Motor neuron (in vitro differentiated cells): ENCODE measurements around the gene ILK. TPM values are rescaled to one million over a fixed set of nuclear protein-coding genes. Genes with fewer than 3 reads are reported as not detected.

ENCODE experiments used
- ATAC-seq, 8 experiments: fragments of 200-7000 bp; cut with Tn5 transposase; replicated peaks in 6 of 8; 2 replicates each; pipeline ENCODE4 v1.8.0; 2021; ENCODE audit warnings: mild to moderate bottlenecking in 8 of 8, moderate library complexity in 8 of 8
- H3K27ac ChIP-seq, 2 donors: fragments of 250-450 bp; sonication (Bioruptor Pico); 2 replicates each; pipeline ENCODE4 v1.9.0; 2021; ENCODE audit warnings: antibody characterized with exemption in 2 of 2, mild to moderate bottlenecking in 2 of 2, moderate library complexity in 1 of 2
- H3K4me1 ChIP-seq, 2 donors: fragments of 250-450 bp; sonication (Bioruptor Pico); replicated peaks in 1 of 2; 2 replicates each; pipeline ENCODE4 v1.6.1; 2021; ENCODE audit warnings: antibody characterized with exemption in 2 of 2, mild to moderate bottlenecking in 2 of 2, moderate library complexity in 1 of 2
- H3K4me3 ChIP-seq, 5 donors: fragments of 250-450 bp; sonication (Bioruptor Pico); 2 replicates each; pipeline ENCODE4 v1.9.0; 2021; ENCODE audit warnings: antibody characterized with exemption in 5 of 5, mild to moderate bottlenecking in 5 of 5, moderate library complexity in 4 of 5
- WGBS, 10 experiments: fragments of 450-650 bp; shearing (Covaris generic); methylation state at CpG; one replicate each; pipeline ENCODE4 v1.0.0; 2022; 5-methylcytosine and 5-hydroxymethylcytosine counted together
- in situ Hi-C, 9 experiments: fragments of 400-800 bp; cut with MboI; loops; one replicate each; pipeline ENCODE4 v1.15.0; 2021; ENCODE audit warnings: low sequenced_read_pairs in 9 of 9, low pct_unique_long_range_greater_than_20kb in 2 of 9; ENCODE audit not compliant: unreplicated experiment in 9 of 9
- total RNA-seq, 8 experiments: library from RNA; unstranded; fragments of 300-600 nt; gene quantifications; 2 replicates each; pipeline versions ENCODE4 v1.2.3 to v1.2.4, GENCODE V29; 2022

The ILK gene
- total RNA-seq, 8 experiments from 2014 or later: 47.9 to 93.5 (median 68.2) TPM

DNA sequence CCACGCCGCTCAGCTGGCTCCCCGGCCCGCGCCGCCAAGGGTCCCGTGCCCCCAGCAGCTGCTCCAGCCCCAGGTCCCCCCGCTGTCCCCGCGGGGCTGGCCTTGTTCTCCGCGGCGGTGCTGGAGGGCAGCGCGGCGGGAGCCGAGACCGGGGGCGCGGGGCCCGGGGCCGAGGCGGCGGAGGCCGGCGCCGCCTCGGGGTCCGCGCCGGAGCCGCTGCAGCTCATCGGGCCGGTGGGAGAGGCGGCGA lies 8.3 kb downstream of the ILK start:
- Histone ChIP-seq H3K4me3 (peak overlapping the region; percentile 67 to 99 (median 75)), H3K4me1 (peaks cover 13 to 19% of the 10 kb centered on the region in 2 donors), H3K27ac (peak overlapping the region; percentile 97 to 98)
- in situ Hi-C loops: loop anchor here in 2 of 9 experiments (25.0 kb wide), 1 partner anchor 225 kb away; the partner anchor contains the start of gene SMPD1 (in 2 of the 2)
- no peak for ATAC-seq
- WGBS, 10 experiments: no CpG with 5 or more reads among the region's 36 CpGs

DNA sequence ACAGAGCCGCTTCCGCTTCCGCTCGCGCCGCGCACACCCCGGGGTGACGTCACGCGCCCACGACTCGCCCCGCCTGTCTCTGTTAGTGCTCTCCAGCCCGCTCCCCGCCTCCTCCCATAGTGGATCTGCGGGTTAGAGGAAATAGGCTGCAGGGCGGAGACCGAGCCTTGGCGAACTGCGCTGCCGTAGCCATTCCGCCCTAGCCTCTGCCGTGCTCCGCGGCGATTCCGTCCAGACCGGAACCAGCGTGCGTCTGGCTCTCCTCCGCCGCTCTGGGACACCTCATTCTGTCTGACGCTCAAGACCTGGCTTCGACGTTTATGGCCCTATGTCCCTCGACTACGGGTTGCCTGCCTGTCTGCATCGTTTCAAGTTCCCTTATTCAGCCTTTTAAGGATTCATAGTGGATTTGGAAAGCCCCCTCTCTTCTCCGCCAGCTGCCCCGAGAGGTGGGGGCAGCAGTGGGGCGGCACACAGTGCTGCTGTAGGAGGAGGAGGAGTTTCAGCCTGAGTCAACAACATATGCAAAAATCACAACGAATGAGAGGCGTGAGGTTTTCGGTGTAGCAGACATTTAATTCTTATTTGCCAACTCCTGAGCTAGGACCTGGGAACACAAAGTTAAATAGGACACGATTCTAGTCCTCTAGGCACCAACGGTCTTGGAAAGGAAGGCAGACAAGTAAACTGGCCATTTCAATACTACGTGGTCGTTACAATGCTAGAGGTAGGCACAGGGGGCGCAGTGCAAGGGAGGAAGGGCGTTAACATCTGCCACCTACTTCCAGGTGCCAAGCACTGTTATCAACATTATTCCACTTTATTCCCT lies 8.9 kb downstream of the ILK start, which contains the start of gene TAF10:
TAF10 (minus strand) TSS at position 4 of the 829 bp plus-strand sequence. CDS start 27 bp downstream, outside the sequence.
- Histone ChIP-seq H3K4me3 (peak within 1 kb of the TSS; percentile 67 to 99 (median 75)), H3K27ac (peak within 1 kb of the TSS; percentile 97 to 98), H3K4me1 (peaks cover 11 to 13% of the 10 kb centered on the region in 2 donors)
- WGBS, 10 experiments: 0 to 17% (median 0%) methylated on average over 1 to 10 of the region's 51 CpGs; no CpG with 5 or more reads in 3 of the 10 experiments
- in situ Hi-C loops: loop anchor here in 2 of 9 experiments (25.0 kb wide), 1 partner anchor 225 kb away; the partner anchor contains the start of gene SMPD1 (in 2 of the 2)
- ATAC-seq: peak; percentile 84 to 92 (median 88)

DNA sequence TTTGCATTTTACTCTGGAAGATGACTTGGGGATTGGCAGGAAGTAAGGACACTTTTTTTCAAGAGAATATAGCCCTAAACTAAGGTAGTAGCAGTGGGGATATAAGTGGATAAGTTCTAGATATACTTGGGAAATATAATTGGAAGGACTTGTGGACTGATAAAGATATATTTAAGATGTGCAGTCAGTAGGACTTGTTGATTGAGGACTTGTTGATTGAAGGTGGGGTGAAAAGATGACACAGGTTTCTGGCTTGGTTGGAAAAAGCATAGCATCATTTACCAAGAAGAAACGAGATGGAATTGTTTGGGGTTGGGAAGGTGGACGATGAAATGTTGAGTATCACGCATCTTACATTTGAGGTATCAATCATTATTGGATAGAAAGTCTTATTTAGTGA lies 9.9 kb downstream of the ILK start:
- peak overlapping the region in 2 of 5 donors; percentile 75 to 98 for H3K4me3 ChIP-seq
- in situ Hi-C loops: loop anchor here in 2 of 9 experiments (25.0 kb wide), 1 partner anchor 226 kb away; the partner anchor contains the start of gene SMPD1 (in 2 of the 2)
- peaks cover 12 to 16% of the 10 kb centered on the region in 2 donors for H3K4me1 ChIP-seq
- ATAC-seq: no peak
- 81 to 100% (median 92%) methylated on average over 1 to 3 of the region's 3 CpGs for WGBS, 10 experiments
- H3K27ac ChIP-seq: peak overlapping the region; percentile 97 to 98

DNA sequence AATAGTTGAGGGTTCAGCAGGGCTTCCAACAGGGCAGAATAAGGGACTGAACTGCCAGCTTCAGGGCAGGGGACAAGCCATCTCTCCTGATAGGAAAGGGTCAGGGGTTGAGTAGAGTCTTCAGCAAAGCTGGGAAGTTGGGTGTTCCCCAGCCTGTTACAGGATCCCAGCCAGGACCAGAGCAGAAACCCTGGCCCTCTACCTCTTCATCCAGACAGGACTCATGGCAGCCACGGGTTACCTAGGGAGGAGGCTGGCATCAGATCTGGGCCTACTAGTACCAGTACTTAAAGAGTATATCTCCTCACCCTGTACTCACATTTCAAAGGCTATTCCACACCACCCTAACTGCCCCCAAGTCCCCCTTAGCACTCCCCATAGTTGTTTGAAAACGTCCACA lies 10.9 kb downstream of the ILK start:
- peaks cover 15 to 18% of the 10 kb centered on the region in 2 donors for H3K4me1 ChIP-seq
- WGBS, 10 experiments: 80 to 100% methylated on average over 1 of the region's 2 CpGs; no CpG with 5 or more reads in 8 of the 10 experiments
- ATAC-seq: no peak
- in situ Hi-C loops: loop anchor here in 2 of 9 experiments (25.0 kb wide), 1 partner anchor 227 kb away; the partner anchor contains the start of gene SMPD1 (in 2 of the 2)
- no peak overlapping the region for H3K4me3 ChIP-seq
- no peak overlapping the region for H3K27ac ChIP-seq

DNA sequence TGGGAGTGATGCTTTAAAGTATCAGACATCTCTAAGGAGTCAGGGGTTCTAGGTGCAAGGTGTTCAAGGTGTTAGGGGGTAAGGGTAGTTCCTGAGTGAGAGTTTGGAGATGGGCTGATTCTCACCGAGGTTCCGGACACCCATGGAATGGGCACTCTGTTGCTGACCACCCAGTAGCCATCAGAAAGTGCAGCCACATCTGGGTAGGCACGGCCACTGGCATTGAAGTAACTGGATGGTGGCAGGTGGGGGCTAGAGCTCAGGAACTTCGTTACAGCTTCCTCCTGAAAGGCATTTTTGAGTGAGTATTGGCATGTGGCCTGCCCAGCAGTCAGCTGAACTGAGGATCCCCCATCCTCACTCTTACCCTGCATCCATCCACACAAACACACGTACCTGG lies 11.5 kb downstream of the ILK start:
- no peak for ATAC-seq
- in situ Hi-C loops: loop anchor here in 2 of 9 experiments (25.0 kb wide), 1 partner anchor 228 kb away; the partner anchor contains the start of gene SMPD1 (in 2 of the 2)
- Histone ChIP-seq H3K4me1 (peaks cover 19 to 21% of the 10 kb centered on the region in 2 donors), H3K27ac (no peak overlapping the region), H3K4me3 (no peak overlapping the region)
- 80 to 100% (median 97%) methylated on average over 1 to 4 of the region's 5 CpGs; no CpG with 5 or more reads in 7 of the 10 experiments for WGBS, 10 experiments

DNA sequence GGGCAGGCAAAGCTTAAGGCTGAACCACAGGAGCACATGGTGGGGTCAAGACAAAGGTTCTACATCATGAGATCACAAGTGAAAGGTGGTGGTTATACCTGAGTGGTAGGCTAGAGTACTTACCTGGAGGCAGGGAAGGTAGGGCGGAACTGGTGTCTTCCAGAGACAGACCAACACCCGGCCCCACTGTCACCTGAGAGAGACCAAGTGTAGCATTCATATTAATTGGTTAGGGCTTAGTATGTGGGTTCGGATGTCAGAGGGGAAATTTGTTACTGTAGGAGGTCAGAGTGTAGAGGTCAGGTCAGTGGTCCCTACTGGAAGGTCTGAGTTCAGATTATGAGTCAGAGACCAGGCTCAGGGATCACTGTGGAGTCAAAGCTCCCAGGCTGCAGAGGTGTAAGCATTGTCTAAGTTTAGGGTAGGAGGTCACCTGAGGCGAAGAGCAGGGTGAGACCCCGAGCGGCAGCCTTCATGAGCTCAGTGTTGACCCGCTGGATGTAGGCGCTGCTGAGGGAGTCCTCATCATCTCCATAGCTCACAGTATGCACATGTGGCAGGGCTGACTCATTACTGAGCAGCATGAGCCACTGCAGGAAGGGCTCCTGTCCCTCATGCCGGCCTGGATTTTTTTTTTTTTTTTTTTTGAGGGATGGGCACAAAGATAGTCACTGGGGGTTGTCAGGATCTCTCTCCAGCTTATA lies 12.5 kb downstream of the ILK start:
- H3K4me3 ChIP-seq: no peak overlapping the region
- WGBS, 10 experiments: 59 to 100% (median 89%) methylated on average over 1 to 6 of the region's 9 CpGs; no CpG with 5 or more reads in 2 of the 10 experiments
- ATAC-seq: peak in 2 of 8 experiments; percentile 1 to 4
- H3K4me1 ChIP-seq: peaks cover 18 to 19% of the 10 kb centered on the region in 2 donors
- no peak overlapping the region for H3K27ac ChIP-seq
- in situ Hi-C loops: loop anchor here in 2 of 9 experiments (25.0 kb wide), 1 partner anchor 229 kb away; the partner anchor contains the start of gene SMPD1 (in 2 of the 2)

DNA sequence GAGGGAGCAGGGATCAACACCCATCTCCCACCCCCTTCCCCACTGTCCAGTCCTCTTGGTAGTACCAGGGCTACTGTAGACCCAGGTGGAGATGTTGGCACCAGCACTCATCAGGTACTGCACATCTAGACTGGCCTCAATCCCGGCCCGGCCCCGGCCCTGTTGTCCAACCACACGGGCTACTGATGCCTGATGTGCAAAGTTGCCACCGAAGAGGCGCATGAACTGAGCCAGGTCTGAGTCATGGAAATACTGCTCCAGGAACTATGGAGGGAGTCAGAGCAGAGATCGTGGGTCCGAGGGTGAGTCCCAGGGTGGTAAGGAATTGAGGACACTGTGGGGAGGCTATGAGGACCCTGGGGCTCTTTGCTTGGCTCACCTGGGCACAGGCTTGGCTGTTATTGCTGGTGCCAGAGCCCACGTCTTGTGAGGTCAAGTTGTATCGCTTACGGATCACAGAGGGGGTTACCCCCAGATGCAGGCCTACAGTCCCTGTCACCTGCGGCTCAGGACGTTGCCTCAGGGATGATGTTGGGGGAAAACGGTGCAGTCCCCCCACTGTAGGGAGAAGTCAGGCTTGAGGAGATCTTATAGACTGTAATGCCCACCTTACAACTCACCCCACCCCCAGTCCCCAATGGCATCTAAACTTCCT lies 13.1 kb downstream of the ILK start:
- Histone ChIP-seq H3K27ac (no peak overlapping the region), H3K4me3 (no peak overlapping the region), H3K4me1 (peaks cover 15% of the 10 kb centered on the region in 2 donors)
- 35 to 100% (median 93%) methylated on average over 2 to 3 of the region's 14 CpGs; no CpG with 5 or more reads in 7 of the 10 experiments for WGBS, 10 experiments
- in situ Hi-C loops: loop anchor here in 2 of 9 experiments (25.0 kb wide), 1 partner anchor 229 kb away; the partner anchor contains the start of gene SMPD1 (in 2 of the 2)
- ATAC-seq: no peak

DNA sequence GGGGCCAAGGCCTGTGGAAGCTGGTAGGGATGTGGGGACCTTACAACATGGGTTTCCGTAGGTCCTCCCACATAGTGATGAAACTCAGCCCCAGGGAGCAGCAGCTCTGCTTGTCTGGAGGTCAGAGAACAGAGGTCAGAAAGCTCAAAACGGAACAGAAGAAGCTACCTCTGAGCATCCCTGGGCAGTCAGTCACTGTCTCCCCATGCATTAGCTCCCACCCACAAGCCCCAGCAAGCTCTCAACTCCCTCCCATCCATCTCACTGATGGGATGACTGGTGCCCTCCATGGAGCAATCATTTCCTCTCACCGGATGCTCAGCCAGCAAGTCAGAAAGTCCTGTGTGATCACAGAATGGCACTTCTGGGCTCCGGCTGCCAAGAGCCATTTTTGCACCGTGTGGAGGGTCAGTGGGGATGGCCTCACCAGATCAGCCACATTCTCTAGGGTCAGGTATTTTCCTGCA lies 13.8 kb downstream of the ILK start:
- Histone ChIP-seq H3K4me3 (no peak overlapping the region), H3K4me1 (peaks cover 15% of the 10 kb centered on the region in 2 donors), H3K27ac (no peak overlapping the region)
- in situ Hi-C loops: loop anchor here in 2 of 9 experiments (25.0 kb wide), 1 partner anchor 230 kb away; the partner anchor contains the start of gene SMPD1 (in 2 of the 2)
- 50 to 100% (median 77%) methylated on average over 1 to 3 of the region's 5 CpGs; no CpG with 5 or more reads in 6 of the 10 experiments for whole genome bisulfite sequencing, 10 experiments
- ATAC-seq: no peak

DNA sequence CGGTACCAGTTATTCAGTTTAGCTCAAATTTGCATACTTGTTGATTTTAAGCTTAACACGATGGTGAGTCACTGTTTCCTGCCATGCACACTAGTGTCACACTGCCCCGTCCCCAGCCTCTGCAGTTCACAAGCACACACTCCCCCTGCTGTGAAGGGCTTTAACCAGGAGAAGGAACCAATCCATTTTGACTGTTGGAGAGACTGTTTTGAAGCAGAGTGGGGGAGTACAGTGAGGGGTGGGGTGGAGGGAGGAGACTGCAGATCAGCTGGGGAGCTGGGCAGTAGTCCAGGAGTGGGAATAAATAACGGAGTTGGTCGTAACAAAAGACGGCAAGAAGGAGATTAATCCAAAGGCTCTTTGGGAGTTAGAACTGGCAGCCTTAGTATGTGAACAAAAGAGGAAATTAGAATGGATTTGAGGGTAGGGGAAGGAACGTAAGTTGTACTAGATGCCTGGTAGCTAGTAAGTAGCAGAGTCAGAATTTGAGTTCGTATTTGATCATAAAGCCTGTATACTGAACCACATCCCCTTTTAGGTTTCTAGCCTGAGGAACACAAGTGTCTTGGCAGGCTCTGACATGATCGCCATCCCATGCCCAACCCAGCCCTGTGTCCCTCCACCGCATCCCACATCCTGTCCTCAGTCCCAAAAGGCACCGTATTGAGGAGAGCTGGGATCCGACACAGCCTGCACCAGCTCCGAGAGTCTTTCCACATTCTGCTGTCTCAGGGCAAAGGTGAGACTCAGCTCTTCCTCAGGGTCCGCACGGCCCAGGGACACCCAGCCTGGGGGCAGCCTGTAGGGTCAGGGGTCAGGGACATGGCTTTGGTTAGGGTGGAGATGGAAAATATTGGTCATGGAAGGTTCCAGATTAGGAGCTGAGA lies 14.8 kb downstream of the ILK start:
- Histone ChIP-seq H3K4me3 (peak overlapping the region; percentile 58 to 82 (median 65)), H3K4me1 (peaks cover 10% of the 10 kb centered on the region in 2 donors), H3K27ac (no peak overlapping the region)
- in situ Hi-C loops: loop anchor here in 2 of 9 experiments (25.0 kb wide), 1 partner anchor 231 kb away; the partner anchor contains the start of gene SMPD1 (in 2 of the 2)
- peak; percentile 8 to 74 (median 30) for ATAC-seq
- WGBS, 10 experiments: 0 to 71% (median 44%) methylated on average over 1 to 7 of the region's 15 CpGs

DNA sequence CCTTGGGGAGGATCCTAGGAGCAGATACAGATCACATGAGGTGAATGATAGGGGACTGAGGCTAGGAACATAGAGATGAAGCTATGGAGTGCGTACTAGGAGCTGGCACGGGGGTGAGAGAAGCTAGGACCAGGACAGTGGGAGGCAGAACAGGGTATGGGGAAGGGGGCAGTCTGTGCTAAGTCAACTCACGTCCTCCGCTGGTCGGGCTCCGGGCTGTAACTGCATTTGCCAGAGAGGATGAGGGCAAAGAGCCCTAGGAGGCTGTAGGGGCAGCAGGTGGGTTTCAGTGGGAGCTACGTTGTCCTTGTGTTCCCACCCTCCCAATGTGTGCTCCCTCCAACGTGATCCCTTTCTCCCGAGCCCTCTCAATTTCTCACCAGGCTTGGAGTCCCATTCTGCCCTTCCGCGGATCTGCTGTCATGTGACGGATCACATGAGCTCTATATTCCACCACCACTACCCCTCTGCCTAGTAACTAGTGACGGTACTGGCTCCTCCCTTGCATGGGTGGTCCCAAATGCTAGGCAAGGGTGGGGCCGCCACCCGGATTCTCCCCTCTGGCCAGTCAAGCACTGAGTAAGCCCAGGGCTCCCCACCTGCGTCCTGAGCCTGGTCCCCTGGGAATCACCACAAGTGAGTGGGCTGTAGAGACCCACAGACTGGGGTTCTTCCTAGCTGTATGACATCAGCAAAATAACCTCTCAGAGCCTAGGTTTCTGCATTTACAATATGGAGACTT lies 15.6 kb downstream of the ILK start, which contains the start of gene TPP1:
TPP1 (minus strand) TSS at position 419 of the 742 bp plus-strand sequence; CDS start at position 397, 22 bp downstream.
- in situ Hi-C loops: loop anchor here in 2 of 9 experiments (25.0 kb wide), 1 partner anchor 232 kb away; the partner anchor contains the start of gene SMPD1 (in 2 of the 2)
- Histone ChIP-seq H3K4me3 (peak within 1 kb of the TSS; percentile 58 to 82 (median 65)), H3K27ac (peak within 1 kb of the TSS in 1 of 2 donors; percentile 73), H3K4me1 (peaks cover 9 to 10% of the 10 kb centered on the region in 2 donors)
- WGBS, 10 experiments: 0% methylated on average over 1 to 8 of the region's 16 CpGs; no CpG with 5 or more reads in 2 of the 10 experiments
- peak; percentile 84 to 97 (median 96) for ATAC-seq
